ENCODE data around the gene DDC.

DDC gene

DNA sequence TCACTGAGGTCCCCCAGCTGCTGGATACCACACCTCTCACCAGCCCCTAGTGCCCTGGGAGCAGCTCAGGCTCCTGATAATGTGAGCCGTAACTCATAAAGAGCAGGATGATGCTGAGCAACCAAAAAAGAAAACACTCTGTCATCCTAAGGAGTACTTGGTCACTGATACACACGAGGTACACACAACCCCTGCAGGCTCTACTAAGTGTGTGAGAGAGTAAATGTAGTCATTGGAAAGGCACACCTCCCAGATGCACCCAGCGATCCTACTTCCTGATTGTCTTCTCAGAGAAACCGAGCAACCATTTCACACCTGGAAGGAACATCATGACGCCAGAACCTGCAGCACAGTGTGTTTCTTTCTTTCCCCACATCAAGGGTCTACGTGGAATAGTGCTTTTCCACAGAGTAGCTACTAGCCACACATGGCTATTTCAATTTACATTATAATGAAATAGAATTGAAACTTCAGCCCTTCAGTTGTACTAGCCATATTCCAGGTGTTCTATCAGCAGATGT lies 149.3 kb downstream of the DDC start:
- no peak for DNase-seq (ENCODE audit: low read depth)

DNA sequence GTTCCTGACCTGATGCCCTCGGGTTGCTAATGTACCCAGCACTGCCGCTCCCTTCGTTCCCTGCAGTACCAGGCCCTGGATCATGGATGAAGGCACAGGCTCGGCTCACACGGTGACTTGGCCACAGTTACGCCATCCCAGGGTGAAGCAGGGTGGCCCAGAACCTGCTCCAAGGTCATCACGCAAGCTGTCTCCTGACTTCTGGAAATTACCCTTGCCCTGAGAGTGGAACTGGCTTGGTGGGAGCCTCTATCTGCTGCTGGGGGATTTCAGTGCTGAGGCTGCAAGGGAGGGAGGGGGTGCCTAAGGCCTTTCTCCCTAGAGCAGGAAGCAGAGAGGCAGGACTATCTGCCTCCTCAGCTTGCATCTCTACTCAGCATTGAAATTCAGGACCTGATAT lies 151.6 kb downstream of the DDC start:
- DNase-seq (ENCODE audit: low read depth): no peak

DNA sequence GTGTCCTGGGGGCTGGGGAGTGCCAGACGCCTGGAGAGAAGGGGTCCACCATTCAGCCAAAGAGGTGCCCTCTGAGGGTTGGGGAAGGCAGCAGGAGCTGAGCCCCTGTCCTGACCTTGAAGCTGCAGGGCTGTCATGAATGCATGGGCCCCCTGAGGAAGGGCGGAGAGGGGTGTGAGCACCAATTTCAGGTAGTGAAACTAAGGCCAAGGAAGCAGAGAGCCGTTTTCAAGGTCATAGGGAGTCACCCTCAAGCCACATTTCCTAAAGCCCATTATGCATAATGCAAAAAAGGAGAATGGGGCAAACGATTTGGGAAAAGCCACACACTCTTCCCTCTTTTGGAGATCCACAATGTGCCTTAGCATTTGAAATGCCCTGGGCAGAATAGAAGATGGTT lies 152.2 kb downstream of the DDC start:
- no peak for DNase-seq (ENCODE audit: low read depth)

DNA sequence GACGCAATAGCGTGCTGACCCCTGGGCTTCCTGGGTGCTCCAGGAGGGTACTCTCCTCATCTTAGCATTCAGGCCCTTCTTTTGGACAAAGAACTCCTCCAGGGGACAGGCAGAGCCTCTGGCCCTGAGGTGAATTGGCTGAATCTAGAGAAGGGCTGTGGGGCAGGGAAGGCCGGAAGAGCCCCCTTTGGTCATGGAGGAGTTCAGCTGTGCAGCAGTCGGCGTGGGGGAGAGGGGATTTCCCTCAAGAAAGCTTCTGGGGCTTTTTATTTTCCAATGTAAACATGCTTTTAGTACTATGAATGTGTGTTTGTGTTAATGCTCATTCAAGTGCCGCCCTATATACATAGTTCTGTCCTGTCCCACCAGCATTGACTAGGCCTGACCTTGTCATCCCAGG lies 153.9 kb downstream of the DDC start:
- DNase-seq (ENCODE audit: low read depth): no peak

DNA sequence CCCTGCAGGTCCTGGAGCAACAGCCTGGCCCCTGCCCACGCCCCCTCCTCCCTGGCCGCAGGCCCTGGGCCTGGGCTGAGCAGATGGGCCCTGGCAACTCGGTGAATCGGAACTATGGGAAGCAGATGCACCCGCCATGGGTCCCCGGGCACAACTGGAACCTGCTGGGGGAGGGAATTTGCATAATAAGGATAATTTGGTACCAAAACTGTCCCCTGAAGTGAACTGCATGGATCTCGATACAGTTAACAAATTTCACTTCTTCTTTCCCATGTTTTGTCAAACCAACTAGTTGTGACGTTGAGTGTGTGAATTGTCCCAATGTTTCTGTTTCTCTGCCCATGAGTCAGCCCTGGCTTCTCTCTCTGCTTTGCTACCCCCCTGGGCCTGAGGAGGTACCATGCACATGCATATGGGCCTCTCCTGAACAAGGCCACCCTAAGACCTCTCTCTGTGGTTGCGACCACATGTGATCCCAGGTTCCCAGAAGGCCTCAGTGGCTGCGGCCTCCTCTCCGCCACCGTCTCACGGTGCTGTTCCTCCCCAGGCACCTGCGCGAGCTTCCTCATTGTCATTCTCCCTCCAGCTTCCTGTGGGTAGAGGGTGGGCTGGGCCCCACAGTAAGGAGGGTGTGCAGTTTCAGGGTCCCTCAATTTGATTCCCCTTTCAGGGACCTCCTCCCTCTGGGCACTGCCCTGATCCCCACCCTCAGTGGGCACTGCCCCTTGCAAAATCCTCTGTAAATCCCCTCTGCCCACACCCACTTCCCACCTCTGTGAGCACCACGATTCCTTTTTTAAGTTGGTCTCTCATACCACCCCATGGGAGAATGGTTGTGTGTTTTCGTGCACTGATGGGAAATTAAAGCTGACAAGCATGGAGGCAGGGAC lies 155.1 kb downstream of the DDC start:
- DNase-seq (ENCODE audit: low read depth): no peak

All from fibroblast of gingiva (primary cell).